Activated T-cell treated with anti-CD3 and anti-CD28 coated beads, Interleukin-2, amount 50 U/mL, for 72 hours (primary cell): ENCODE measurements around the gene ADAMTS12. TPM values are rescaled to one million over a fixed set of nuclear protein-coding genes. Genes with fewer than 3 reads are reported as not detected.

Experiments
- ATAC-seq, 2 donors: fragments of 150-1000 bp; cut with Tn5 transposase; replicated peaks in 1 of 2; 2 replicates each; pipeline ENCODE4 v1.10.0; 2021; ENCODE audit warnings: moderate library complexity in 2 of 2, mild to moderate bottlenecking in 1 of 2
- DNase-seq, 2 donors: peaks; one replicate each; pipeline ENCODE4 v3.0.0; 2021 to 2022; ENCODE audit warnings: mixed read lengths in 1 of 2
- H3K27ac Mint-ChIP-seq: one replicate; pipeline ENCODE4 v1.8.0; 2022; ENCODE audit warnings: mild to moderate bottlenecking, moderate library complexity, mixed read lengths
- H3K27me3 Mint-ChIP-seq: one replicate; pipeline ENCODE4 v1.8.0; 2022; ENCODE audit warnings: low read depth, mixed read lengths
- H3K36me3 Mint-ChIP-seq, 2 donors: one replicate each; pipeline ENCODE4 v1.8.0; 2022; ENCODE audit warnings: mixed read lengths in 2 of 2, mild to moderate bottlenecking in 1 of 2; ENCODE audit not compliant: insufficient read depth in 2 of 2
- H3K4me1 Mint-ChIP-seq: one replicate; pipeline ENCODE4 v1.8.0; 2022; ENCODE audit warnings: low read depth, mixed read lengths
- H3K4me3 Mint-ChIP-seq, 2 donors: one replicate each; pipeline ENCODE4 v1.8.0; 2022; ENCODE audit warnings: mild to moderate bottlenecking in 2 of 2, mixed read lengths in 2 of 2, moderate library complexity in 2 of 2
- H3K9me3 Mint-ChIP-seq, 2 donors: one replicate each; pipeline ENCODE4 v1.8.0; 2022; ENCODE audit warnings: mixed read lengths in 2 of 2
- total RNA-seq, 2 donors: library from RNA; stranded (reverse); gene quantifications; one replicate each; pipeline ENCODE4 v1.2.3, GENCODE V29; 2022

ADAMTS12 gene
- total RNA-seq, 2 donors from 2014 or later: 0.05 TPM; not detected in 1

GRCh38 chr5:33657176-33657575 is 234.6 kb downstream of the ADAMTS12 start:
- ATAC-seq (no peak), DNase-seq (no peak)
- Mint-ChIP-seq H3K4me3 (no peak overlapping the region), H3K9me3 (peaks cover 0 to 1% of the 10 kb centered on the region in 2 donors), H3K4me1 (no peaks in the 10 kb centered on the region), H3K36me3 (no peaks in the 10 kb centered on the region), H3K27ac (no peak overlapping the region), H3K27me3 (no peaks in the 10 kb centered on the region)

DNA sequence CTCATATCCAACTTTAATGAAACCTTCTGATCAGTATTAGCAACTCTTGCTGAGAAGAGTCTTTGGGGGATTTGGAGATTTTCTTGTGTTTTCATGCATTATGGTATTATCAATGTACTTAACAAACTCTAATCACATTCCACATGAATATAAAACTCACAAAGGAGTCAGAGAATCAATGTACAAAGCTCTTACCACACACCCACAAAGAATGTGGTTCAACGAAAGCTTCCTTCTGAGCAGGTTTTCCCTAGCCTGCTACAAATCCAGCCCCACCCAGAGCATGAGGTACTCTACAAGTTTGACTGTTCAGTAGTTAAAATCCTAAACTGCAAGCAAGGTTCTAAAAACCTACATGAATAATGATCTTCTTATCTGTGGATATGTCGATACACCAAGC is 240.9 kb downstream of the ADAMTS12 start:
- Mint-ChIP-seq H3K27ac (no peak overlapping the region), H3K9me3 (peaks cover 0 to 1% of the 10 kb centered on the region in 2 donors), H3K36me3 (no peaks in the 10 kb centered on the region), H3K27me3 (no peaks in the 10 kb centered on the region), H3K4me1 (no peaks in the 10 kb centered on the region), H3K4me3 (no peak overlapping the region)
- DNase-seq (no peak), ATAC-seq (no peak)

DNA sequence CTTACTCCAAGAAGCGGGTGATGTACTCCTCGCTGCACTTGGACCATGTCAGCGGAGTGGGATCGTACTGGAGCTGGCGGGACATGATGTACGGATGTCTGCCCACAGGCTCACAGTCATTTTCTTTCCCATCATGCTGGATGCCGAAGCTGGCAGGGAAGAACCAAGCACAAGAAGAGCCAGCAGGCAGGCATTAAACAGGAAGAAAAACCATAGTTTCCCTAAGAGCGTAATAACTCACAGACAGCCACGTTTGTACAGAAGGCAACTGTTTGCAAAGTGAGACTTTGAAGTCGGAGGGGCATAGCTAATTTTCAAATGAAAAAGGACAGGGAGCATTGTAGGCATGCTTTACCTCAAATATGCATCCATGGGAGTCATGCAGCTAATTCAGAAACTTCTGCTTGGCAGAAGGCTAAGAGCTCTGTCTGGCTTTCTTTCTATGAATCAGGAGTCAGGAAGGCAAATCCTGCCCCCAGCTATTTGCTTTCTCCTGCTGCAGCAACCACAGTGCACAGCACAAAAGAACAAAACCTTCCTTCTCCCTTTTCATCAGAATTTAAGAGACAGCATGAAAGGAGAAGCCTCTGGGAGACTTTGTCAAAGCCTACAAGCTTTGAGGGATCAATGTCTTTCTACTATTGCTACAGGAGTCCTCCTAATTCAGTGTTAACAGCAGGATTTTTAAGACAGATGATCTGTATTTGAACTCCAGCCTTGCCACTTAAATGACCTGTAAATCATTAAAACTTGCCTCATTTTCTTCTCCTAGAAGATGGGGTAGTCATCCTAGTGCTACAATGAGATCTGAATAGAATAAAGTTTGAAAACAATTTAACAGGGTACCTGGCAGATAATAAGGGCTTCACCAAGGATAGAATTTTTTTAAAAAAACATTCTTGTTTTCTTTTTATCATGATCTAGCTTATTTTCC is 242.0 kb downstream of the ADAMTS12 start:
- ATAC-seq: no peak
- no peak overlapping the region for H3K4me3 Mint-ChIP-seq
- H3K9me3 Mint-ChIP-seq: no peaks in the 10 kb centered on the region
- no peak for DNase-seq
- H3K27ac Mint-ChIP-seq: no peak overlapping the region
- no peaks in the 10 kb centered on the region for H3K27me3 Mint-ChIP-seq
- no peaks in the 10 kb centered on the region for H3K36me3 Mint-ChIP-seq
- H3K4me1 Mint-ChIP-seq: no peaks in the 10 kb centered on the region

GRCh38 chr5:33641744-33642505 is 249.9 kb downstream of the ADAMTS12 start:
- H3K4me1 Mint-ChIP-seq: peaks cover 4% of the 10 kb centered on the region
- H3K4me3 Mint-ChIP-seq: no peak overlapping the region
- H3K9me3 Mint-ChIP-seq: peaks cover 2 to 4% of the 10 kb centered on the region in 2 donors
- no peaks in the 10 kb centered on the region for H3K36me3 Mint-ChIP-seq
- no peak overlapping the region for H3K27ac Mint-ChIP-seq
- no peaks in the 10 kb centered on the region for H3K27me3 Mint-ChIP-seq
- ATAC-seq (peak; percentile 25 to 63), DNase-seq (no peak)

GRCh38 chr5:33639474-33639873 is 252.3 kb downstream of the ADAMTS12 start:
- no peak overlapping the region for H3K27ac Mint-ChIP-seq
- H3K4me1 Mint-ChIP-seq: peaks cover 4% of the 10 kb centered on the region
- H3K9me3 Mint-ChIP-seq: peaks cover 2 to 4% of the 10 kb centered on the region in 2 donors
- no peak for DNase-seq
- ATAC-seq: no peak
- no peaks in the 10 kb centered on the region for H3K36me3 Mint-ChIP-seq
- no peak overlapping the region for H3K4me3 Mint-ChIP-seq
- H3K27me3 Mint-ChIP-seq: no peaks in the 10 kb centered on the region

DNA sequence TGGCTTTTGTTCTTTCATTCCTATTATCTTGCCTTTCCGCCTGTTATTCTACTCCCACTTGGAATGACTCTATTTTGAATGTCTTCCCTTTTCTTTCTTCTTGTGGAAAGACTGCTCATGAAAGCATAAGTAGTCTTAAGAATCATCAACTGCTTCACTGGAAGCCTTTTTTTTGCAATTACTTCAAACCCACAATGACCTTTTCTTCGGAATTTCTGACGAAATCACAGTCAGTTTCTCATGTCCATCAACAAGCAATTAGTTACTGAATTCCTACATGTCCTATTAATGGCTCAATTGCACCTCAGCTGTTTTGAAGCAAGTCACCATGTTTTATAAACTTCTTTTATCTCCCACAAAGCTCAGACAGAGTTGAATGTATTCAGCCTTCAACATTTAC is 254.8 kb downstream of the ADAMTS12 start:
- H3K27ac Mint-ChIP-seq: no peak overlapping the region
- no peak overlapping the region for H3K4me3 Mint-ChIP-seq
- H3K9me3 Mint-ChIP-seq: peaks cover 1 to 3% of the 10 kb centered on the region in 2 donors

DNA sequence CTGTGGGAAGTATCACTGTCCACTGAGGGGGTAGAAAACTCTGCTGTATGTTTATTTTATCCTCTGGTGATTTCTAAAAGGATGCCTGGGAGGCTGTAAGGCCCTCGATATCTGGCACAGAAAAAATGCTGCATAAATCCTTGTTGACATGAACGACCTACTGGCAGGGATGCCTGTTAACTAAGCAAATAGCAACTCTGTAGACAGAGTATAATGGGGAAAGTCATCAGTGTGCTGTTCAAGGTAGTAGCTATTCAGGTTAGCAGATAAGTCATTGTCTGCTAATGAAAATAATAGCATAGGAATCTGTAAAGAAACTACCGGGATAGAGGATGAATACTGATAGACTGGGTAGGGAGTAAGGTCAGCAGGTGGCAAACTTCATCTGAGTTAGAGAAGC is 256.2 kb downstream of the ADAMTS12 start:
- H3K4me1 Mint-ChIP-seq: no peaks in the 10 kb centered on the region
- H3K9me3 Mint-ChIP-seq: peaks cover 1 to 3% of the 10 kb centered on the region in 2 donors
- H3K27me3 Mint-ChIP-seq: no peaks in the 10 kb centered on the region
- H3K4me3 Mint-ChIP-seq: no peak overlapping the region
- DNase-seq: no peak
- ATAC-seq: no peak
- H3K36me3 Mint-ChIP-seq: no peaks in the 10 kb centered on the region
- no peak overlapping the region for H3K27ac Mint-ChIP-seq

More for the DNA sequence above, 254.8 kb downstream of the ADAMTS12 start:
- H3K27me3 Mint-ChIP-seq: no peaks in the 10 kb centered on the region
- H3K4me1 Mint-ChIP-seq: no peaks in the 10 kb centered on the region
- ATAC-seq (no peak), DNase-seq (no peak)
- no peaks in the 10 kb centered on the region for H3K36me3 Mint-ChIP-seq

DNA sequence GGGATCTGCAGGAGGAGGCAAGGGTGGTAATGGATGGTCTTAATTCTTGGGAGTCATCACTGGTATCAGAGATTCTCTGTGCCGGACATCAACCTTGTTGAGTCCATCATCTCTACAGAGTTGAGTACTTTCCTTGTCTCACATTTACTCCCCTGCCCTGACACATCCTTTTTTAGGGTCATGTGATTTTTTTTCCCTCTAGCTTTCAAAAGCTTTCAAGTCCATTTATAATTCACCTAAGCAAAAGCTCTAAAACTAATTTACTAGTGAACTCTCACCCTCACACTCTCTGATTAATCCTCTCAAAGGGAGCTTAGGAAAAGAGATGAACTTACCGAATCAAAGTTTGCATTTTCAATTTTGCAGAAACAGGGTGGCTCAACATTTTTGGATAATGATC is 258.1 kb downstream of the ADAMTS12 start:
- Mint-ChIP-seq H3K4me1 (no peaks in the 10 kb centered on the region), H3K4me3 (no peak overlapping the region), H3K27ac (no peak overlapping the region), H3K36me3 (no peaks in the 10 kb centered on the region), H3K9me3 (peaks cover 1 to 3% of the 10 kb centered on the region in 2 donors), H3K27me3 (no peaks in the 10 kb centered on the region)
- DNase-seq (no peak), ATAC-seq (no peak)

DNA sequence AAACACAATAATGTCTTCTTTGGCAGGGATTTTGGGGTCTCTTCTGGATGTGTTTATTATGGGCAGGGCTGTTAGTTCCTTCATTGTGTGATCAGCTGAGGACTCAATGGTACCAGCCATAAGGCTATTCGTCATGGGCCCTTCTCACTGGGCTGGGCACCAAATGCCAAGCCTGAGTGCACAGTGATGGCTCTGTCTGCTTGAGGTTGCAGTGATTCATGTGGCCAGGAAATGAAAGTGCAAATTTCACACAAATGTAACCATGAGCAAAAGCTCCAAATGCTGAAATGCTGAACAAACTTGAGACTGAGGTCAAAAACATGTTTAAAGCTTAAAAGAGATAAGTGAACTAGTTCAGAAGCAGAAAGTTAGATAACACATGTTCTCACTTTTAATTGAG is 260.0 kb downstream of the ADAMTS12 start:
- Mint-ChIP-seq H3K27ac (no peak overlapping the region), H3K4me1 (no peaks in the 10 kb centered on the region), H3K9me3 (peaks cover 1 to 3% of the 10 kb centered on the region in 2 donors), H3K4me3 (no peak overlapping the region), H3K27me3 (no peaks in the 10 kb centered on the region), H3K36me3 (no peaks in the 10 kb centered on the region)
- ATAC-seq (no peak), DNase-seq (no peak)

DNA sequence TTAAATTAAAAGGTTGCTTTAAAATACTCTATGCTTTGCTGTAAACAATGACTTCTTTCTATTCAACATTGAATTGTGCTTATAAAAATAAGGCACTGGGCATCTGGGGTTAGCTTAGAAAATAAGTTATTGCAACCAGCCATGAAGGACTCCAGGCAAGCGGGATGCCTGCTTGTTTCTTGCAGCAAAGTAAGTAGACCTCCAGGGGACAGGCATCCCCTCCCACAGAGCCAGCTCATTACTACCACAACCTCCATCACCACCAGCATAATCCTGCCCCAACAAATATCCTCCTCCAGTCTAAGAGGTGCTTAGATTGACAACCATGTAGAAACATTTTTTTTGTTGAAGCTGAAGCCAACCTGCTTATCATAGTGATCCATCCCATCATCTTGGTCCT is 260.7 kb downstream of the ADAMTS12 start:
- no peak overlapping the region for H3K27ac Mint-ChIP-seq
- no peaks in the 10 kb centered on the region for H3K4me1 Mint-ChIP-seq
- no peak for DNase-seq
- no peaks in the 10 kb centered on the region for H3K27me3 Mint-ChIP-seq
- peaks cover 1 to 3% of the 10 kb centered on the region in 2 donors for H3K9me3 Mint-ChIP-seq
- no peak overlapping the region for H3K4me3 Mint-ChIP-seq
- ATAC-seq: no peak
- H3K36me3 Mint-ChIP-seq: no peaks in the 10 kb centered on the region

GRCh38 chr5:33629999-33630398 is 261.8 kb downstream of the ADAMTS12 start:
- no peak for DNase-seq
- H3K27ac Mint-ChIP-seq: no peak overlapping the region
- no peaks in the 10 kb centered on the region for H3K27me3 Mint-ChIP-seq
- H3K4me3 Mint-ChIP-seq: no peak overlapping the region
- peaks cover 1 to 3% of the 10 kb centered on the region in 2 donors for H3K9me3 Mint-ChIP-seq
- no peak for ATAC-seq
- no peaks in the 10 kb centered on the region for H3K36me3 Mint-ChIP-seq
- H3K4me1 Mint-ChIP-seq: no peaks in the 10 kb centered on the region

DNA sequence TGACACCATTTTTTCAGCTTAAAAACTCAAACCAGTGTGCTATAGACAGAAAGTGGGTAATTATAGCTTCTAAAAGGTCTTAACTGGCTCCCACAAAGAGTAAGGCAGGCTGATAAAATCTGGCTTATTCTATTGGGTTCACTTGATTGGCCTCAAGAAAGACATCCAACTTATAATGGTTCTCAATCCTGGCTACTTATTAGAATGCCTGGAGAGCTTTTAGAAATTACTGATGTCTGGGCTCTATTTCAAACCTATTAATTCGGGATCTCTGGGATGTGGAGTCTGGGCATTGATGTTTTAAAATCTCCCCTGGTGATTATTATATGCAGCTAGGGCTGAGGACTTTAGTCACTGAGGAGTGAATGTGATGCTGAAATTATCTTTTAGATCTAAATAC is 263.0 kb downstream of the ADAMTS12 start:
- H3K27ac Mint-ChIP-seq: no peak overlapping the region
- peaks cover 1 to 3% of the 10 kb centered on the region in 2 donors for H3K9me3 Mint-ChIP-seq
- ATAC-seq (no peak), DNase-seq (no peak)
- H3K27me3 Mint-ChIP-seq: peaks cover 7% of the 10 kb centered on the region
- H3K4me1 Mint-ChIP-seq: peaks cover 5% of the 10 kb centered on the region
- no peaks in the 10 kb centered on the region for H3K36me3 Mint-ChIP-seq
- H3K4me3 Mint-ChIP-seq: no peak overlapping the region

GRCh38 chr5:33621514-33621913 is 270.3 kb downstream of the ADAMTS12 start:
- Mint-ChIP-seq H3K36me3 (no peaks in the 10 kb centered on the region), H3K27me3 (peaks cover 23% of the 10 kb centered on the region), H3K27ac (no peak overlapping the region), H3K4me3 (no peak overlapping the region), H3K9me3 (peaks cover 0 to 3% of the 10 kb centered on the region in 2 donors), H3K4me1 (peaks cover 5% of the 10 kb centered on the region)
- no peak for ATAC-seq
- DNase-seq: no peak
